Mucosa of gallbladder (tissue), 1 donor: ENCODE results near the gene MEST. TPM values are rescaled to one million over a fixed set of nuclear protein-coding genes. Genes with fewer than 3 reads are reported as not detected.
"Not testable (repeated sequence)": the region's sequence is repeated elsewhere in the genome, so short reads cannot be mapped to it uniquely, and the experiment has no call there.

Experiments
- DNase-seq: peaks from one replicate; pipeline ENCODE4 v3.0.0-alpha.2; 2020; ENCODE audit warnings: low spot score
- total RNA-seq: library from RNA; stranded (reverse); gene quantifications from one replicate; pipeline ENCODE4 v1.2.1, GENCODE V29; 2021
- donor health status: DM: no; HTN: no; CAD: no.

The MEST gene, protein sequence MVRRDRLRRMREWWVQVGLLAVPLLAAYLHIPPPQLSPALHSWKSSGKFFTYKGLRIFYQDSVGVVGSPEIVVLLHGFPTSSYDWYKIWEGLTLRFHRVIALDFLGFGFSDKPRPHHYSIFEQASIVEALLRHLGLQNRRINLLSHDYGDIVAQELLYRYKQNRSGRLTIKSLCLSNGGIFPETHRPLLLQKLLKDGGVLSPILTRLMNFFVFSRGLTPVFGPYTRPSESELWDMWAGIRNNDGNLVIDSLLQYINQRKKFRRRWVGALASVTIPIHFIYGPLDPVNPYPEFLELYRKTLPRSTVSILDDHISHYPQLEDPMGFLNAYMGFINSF
- total RNA-seq: 18.6 TPM

DNA sequence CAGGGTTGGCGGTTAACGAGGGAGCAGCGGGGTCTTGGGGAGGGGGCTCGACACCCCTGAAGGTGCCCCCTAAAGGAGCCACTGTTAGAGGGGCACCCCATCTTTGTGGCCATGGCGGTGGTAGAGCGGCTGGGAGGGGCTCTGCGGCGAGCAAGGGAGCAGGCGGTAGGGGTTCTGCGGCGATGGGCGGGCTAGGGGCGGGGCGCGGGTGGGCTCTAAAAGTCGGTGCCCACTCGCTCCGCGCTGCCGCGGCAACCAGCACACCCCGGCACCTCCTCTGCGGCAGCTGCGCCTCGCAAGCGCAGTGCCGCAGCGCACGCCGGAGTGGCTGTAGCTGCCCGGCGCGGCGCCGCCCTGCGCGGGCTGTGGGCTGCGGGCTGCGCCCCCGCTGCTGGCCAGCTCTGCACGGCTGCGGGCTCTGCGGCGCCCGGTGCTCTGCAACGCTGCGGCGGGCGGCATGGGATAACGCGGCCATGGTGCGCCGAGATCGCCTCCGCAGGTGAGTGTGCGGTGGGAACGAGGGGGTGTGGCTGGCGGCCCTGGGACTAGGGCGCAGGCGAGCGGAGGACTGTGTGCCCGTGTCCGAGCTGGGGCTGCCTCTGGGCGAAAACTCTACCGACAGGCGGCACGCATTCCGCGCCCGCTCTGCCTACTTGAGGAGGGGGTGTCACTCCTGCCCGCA lies at the start of gene MEST:
TSS of gene MEST (plus strand) at position 245 of the 682 bp plus-strand sequence. CDS start at position 474, 229 bp downstream.
- no peak for DNase-seq

DNA sequence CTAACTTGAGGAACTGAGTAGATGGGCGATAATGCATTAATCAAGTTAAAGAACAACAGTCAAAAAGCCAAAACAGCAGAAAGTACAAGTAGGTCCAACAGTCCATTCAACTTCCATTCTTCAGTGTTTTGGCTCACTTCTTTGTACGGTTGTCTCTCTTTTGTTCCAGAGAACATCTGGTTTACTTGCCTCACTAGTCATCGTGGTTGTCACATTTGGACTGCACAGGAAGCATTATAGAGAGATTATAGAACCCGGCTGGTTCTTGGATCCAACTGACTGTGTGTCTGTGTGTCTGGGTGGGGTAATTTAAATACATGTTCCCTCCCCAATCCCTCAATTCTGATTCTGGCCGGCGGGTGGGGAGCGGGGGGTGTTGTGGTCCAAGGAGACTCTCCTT lies 49.3 kb upstream of the MEST start:
- no peak for DNase-seq

DNA sequence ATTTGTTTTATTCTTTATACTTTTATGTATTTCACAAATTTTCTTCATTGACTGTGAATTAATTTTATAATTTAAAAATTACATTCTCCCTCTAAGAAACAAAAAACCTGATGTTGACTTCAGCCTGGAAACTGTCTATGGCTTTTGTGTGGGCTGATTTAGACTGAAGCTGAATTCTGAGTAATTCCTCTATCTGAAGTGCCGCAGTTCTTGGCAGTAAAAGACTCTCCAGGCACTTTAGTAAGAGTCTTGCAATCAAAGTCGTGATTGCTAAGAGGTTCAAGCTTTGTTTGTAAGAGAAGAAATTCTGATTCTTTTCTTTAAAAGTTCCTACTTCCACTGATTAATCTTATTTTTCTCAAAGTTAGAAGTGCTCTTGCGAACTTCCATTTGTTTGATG lies 47.7 kb upstream of the MEST start:
- DNase-seq: no peak

DNA sequence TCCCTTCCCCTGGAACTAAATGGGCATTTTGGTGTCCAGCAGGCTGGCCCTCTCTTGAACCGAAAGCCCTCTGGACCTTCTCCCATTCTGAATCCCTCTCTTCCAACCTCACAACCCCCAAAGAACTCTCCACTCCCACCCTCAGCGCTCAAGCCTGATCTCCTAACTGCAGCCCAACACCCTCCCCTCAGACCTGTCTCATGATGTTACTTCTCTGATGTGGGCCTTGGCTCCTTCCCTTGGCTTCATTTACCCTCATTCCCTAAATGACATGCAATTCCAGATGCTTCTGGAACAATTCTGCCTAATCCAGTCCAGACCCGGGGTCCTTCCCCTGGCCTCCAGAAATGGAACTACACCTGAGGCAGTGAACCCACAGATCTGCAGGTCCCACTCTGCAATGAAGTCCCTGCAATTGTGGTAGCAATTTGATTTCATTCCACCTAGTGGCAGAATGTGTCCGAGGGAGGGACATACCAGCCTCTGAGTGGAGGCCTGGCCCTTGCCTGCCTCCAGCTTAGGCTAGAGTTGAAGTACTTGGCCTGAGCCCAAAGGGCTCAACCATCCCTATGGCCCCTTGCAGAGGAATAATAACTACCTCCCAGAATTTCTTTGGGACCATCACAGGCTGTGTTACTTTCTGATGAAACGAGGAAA lies 47.0 kb upstream of the MEST start:
- DNase-seq: no peak

DNA sequence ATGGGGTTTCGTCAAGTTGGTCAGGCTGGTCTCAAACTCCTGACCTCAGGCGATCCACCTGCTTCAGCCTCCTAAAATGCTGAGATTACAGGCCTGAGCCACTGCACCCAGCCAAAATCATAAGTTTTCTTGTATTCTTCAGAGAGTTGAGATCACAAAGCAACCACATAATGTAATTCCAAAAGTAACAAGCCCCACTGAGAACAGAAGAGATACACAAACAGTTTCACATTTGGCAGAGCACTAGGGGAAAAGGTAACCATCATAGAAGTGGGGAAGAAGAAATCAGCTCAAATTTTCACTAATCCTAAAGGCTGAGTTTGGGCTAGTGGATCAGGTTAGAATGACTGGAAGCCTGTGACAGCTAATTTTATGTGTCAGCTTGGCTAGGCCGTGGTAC lies 45.6 kb upstream of the MEST start:
- DNase-seq: no peak

DNA sequence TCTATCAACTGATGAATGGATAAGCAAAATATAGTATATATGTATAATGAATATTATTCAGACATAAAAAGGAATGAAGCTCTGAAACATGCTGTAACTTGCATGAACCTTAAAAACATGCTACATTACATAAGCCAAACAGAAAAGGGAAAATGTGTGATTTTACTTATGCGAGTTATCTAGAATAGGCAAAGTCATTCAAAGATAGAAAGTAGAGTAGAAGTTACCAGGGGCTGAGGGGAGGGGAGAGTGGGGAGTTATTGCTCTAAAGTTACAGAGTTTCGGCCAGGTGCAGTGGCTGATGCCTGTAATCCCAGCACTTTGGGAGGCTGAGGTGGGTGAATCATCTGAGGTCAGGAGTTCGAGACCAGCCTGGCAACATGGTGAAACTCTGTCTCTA lies 40.5 kb upstream of the MEST start:
- not testable (repeated sequence) for DNase-seq

DNA sequence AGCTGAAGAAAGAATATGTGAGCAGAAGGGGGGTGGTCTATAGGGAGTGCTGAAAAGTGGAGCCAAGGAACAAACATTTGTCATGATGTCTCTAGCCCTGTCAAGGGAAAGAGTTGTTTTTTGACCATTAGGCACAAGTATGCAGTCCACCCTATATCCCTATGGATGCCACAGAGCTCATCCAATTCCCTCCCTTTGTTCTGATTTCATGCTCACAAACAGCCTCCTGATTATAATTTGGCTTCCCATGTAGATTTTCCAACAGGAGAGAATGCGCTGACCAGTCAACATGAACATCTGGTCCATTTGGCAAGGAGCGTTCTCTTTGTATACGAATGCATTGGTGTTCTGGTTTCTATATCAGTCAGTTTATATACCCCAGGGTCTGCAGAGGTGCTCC lies 38.9 kb upstream of the MEST start:
- DNase-seq: no peak

DNA sequence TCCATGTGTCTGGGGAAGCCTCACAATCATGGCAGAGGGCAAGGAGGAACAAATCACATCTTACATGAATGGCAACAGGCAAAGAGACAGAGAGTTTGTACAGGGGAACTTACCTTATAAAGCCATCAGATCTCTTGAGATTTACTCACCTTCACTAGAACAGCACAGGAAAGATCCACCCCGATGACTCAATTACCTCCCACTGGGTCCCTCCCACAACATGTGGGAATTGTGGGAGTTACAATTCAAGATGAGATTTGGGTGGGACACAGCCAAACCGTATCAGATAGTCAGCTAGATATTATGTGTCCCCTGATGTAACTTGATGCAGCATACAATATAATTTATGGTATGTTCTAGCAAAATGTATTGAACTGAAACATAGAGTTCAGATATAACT lies 36.9 kb upstream of the MEST start:
- DNase-seq: no peak

DNA sequence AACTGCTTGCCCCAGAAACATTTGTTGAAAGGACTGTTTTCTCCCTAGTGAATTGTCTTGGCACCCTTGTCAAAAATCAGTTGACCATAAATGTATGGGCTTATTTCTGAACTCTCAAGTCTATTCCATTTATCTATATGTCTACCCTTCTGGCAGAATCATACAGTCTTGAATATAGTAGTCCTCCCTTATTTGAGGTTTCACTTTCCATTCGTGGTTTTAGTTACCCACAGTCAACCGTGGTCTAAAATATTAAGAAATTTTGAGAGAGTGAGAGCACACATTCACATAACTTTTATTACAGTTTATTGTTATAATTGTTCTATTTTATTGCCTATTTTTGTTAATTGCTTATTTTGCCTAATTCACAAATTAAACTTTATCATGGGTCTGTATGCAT lies 33.6 kb upstream of the MEST start:
- DNase-seq: no peak

DNA sequence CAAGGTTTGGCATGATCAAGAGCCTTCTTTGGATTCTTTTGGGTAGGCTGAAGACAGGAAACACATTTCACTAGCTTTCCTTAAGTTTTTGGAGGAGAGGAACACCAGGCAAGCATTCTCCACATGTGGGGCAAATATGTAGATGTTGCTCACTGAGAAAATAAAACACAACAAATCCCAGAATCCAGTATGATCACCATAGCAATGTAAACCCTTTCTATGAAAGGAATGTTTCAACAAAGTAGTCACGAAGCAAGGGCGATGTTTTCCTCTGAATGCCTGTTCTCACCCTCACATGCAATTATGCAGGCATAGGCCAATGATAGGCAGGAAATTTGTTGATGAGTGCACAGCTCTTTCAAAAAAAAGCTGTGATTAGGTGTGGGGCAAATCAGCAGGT lies 30.6 kb upstream of the MEST start:
- DNase-seq: no peak

DNA sequence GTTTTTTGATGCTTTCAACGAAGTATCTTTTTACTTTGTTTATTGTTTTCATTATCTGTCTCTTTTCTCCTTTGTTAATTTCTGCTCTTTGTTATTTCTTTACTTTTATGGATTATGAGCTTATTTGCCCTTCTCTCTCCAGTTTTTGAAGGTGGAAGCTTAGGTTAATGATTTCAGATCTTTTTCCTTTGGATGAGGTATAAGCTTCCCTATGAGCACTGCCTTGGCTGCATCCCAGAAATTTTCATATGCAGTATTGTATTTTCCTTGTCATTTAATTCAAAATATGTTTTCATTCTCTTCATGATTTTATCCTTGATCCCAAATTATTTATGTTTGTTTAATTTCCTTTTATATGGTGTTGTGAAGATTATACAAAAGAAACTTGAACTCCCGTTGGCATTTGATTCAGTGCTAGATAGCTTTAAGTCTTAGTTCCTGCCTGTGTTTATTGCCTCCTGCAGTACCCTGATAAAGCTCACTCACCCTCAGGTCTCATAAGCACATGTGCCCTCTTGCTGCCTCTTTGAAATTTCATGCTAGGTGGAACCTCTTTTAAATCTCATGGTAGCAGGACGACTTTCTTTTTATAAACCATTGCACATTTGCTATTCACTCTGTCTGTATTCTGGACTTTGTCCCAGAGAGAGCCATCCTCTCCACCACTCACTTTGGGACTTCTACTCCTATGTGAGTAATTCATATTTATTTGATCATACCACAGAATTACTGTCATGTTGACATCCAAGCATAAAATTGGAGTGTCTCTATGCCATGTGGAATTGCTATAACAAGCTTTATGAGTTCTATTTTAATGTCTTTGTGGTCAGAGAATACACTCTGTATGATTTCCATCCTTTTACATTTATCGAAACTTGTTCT lies 28.1 kb upstream of the MEST start:
- no peak for DNase-seq

DNA sequence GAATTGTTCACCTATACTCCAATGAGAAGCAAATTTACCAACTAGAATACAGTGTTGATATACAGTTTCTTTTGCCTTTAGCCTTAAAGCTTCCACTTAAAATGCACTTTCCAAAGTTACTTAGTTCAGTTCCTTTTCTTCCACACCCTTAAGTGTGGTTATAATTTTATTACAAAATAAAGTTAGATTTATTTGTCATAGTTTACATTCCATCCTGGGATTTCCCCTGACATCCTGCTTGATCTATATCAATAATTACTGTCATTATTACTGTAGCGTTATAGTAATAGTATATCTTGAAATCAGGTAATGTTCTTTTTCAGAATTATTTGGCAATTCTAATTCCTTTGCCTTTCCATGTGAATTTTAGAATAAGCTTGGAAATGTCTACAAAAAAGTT lies 23.3 kb upstream of the MEST start:
- no peak for DNase-seq

DNA sequence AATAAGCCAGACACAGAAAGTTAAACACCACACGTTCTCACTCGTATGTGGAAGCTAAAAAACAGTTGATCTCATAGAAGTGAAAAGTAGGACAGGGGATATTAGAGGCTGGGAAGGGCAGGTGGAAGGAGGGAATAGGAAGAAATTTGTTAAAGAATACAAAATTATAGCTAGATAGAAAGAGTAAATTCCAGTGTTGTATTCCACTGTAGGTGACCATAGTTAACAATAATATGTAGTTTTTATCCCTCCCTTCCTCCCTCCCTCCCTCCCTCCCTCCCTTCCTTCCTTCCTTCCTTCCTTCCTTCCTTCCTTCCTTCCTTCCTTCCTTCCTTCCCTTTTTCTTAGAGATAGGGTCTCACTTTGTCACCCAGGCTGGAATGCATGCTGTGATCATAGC lies 19.9 kb upstream of the MEST start:
- DNase-seq: no peak

DNA sequence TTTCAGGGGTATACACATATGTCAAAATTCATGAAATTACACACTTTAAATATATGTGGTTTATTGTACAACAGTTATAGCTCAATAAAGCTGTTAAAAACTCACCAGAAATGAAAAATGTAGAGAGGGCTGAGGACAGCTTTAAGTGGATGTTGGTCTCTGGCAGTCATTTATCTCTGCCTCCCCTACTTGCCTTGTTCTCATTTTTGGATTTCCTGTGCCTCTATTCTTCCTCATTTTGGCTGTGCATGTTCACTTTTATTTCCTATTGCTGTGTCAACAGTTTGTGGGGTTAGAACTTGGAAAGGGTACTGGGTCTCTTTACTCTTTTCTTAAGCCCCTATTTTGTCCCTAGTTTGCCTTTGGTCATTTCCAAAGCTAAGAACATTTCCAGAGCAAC lies 18.6 kb upstream of the MEST start:
- no peak for DNase-seq

DNA sequence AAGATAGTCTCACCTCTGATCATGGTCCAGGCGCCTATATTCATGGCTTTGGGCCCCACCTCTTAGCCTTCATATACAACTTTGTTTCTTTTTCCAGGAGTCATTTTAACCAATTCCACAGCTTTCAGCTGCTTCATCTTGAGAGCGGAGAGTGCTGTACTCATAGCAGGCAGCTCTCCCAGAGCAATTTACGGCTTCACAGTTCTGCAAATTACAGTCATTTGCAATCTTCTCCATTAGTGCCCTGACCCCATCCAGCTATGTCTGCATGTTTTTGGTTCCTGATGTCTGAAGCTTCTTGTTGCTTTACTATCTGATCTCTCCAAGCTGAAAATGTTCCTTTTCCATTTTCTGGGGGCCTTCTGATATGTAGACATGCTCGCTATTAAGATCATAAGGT lies 18.0 kb upstream of the MEST start:
- no peak for DNase-seq

DNA sequence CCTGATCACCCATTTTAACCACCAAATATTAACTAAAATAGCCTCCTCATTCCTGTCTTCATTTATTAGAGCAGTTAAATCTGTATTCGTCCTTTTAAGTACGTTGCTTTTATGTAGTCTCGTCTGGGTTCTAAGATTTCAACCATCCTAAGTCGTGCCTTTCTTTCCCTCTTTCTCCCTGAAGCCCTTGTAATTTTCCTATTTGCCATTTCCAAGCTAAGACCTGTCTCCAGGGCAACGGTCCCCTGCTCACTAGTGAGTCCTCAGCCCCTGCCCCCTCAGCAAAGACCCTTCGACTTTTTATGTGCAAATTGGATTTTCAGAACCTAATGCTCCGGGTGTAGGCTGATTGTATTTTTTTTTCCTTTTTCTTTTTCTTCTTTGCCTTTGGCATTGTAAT lies 16.1 kb upstream of the MEST start:
- DNase-seq: no peak

DNA sequence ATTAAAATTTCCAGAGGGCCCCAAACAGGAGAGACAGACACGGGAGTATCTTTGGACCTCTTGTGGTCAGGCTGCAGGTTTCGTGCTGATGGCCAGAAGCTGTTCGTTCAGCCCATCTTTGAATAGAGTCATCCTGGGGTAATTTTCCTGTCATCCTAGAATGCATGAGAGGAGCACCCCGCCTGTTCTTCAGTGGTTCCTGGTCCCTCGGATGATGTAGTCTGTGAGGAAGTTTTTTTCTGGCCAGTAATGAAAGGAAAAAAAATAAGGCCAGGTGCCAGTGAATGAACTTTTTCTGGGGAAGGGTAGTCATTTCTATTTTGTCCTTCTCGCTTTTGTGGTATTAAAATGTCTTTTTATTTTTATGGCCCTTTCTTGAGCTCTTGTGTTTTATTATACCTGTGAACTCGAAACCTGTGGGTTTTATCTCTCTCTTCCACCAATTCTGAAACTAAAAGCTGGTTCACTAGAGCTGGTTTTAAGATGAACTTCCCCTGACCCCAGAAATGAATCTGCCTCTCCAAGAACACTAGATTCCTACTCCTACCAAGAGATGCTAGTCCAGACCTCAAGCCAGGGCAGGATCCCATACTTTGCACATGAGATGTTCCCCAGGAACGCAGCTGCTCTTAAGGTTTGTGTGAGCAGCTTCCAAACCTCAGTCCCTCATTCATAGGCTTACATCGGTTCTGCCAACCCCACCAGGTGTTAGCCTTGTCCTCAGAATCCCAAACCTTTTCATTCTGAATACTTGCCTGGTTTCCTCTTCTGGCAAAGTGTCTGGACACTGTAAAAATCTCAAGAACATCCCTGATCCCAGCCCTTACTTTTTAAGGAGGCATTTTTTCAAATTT lies 15.4 kb upstream of the MEST start:
- no peak for DNase-seq

DNA sequence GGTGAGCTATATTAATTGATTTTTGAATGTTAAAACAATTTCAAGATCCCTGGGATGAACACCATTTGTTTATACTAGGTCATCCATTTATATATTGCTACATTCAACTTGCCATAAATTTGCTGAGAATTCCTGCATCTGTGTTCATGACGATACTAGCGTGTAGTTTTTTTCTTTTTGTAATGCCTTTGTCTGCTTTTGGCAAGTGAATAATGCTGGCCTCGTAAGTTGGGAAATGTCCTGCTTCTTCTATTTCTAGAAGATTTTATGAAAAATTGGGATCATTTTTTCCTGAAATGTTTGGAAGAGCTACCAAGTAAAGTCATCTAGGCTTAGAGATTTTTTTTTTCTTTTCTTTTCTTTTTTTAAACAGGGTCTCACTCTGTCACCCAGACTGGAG lies 12.9 kb upstream of the MEST start:
- no peak for DNase-seq

DNA sequence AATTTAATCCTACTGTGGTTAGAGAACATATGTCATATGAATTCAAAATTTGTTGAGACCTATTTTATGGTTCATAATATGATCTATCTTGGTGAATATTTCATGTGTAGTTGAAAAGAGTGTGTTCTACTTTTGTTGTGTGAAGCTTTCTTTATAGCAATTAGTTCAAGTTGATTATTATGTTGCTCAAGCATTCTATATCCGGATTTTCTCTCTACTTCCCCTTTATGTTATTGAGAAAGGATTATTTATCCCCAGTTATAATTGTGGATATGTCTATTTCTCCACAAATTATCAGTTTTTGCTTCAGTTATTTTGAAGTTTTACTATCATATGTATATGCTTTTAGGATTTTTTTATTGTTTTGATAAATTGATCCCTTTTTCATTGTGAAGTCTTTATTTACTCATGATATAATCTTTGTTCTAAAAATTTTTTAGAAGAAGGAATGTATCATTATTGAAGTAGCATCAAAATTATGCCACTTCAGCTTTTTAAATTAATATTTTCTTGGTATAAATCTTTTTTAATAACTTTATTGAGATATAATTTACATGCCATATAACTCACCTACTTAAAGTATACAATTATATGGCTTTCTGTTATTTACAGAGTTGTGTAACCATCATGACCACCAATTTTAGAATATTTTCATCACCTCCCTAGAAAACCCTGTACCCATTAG lies 12.0 kb upstream of the MEST start:
- no peak for DNase-seq

DNA sequence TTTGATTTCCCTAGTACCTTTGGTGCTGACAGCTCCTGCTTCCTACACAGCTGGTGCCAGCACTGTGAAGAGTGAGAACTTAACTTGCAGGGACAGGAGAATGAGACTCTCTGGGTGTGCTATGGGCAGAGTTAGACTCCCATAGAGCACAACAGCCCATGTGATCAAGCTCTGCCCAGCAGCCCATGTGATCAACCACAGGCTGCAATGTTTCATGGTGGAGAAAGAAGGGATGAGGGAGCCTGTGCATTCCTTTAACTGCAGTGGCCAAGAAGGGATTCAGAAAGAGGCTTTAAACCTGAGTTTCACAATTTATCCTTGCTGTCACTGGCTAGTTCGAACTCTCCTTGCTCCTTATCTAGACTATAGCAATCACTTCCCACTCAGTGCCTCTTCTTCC lies 10.0 kb upstream of the MEST start:
- DNase-seq: no peak

DNA sequence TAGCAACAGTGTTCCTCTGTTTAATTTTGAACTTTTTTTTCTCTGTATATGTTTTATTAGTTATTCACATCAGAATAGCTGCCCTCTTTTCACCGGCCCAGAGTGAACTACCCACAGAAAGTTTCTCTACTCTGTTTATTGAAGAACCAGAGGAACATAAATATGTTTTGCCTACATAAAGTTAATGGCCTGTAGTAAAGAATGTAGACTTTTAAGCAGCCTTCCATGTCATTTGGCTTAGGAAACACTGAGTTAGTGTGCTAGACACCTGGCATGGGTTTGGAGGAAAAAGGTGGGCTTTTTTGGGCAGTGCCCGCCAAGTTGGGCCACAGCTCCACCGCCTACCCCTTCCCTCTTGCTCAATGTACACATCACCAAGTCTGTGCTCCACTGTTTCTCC lies 8.9 kb upstream of the MEST start:
- DNase-seq: no peak
